CD14-positive monocyte (primary cell): Measurements from ENCODE around the gene VEPH1. TPM values are rescaled to one million over a fixed set of nuclear protein-coding genes. Genes with fewer than 3 reads are reported as not detected.

ENCODE experiments used
- DNase-seq, 3 donors: peaks; one replicate each; pipeline ENCODE4 v3.0.0-alpha.2; 2011 to 2022
- H2AFZ ChIP-seq: 2 replicates; pipeline ENCODE4 v1.6.0; 2012; ENCODE audit warnings: mild to moderate bottlenecking, low read depth, low read length, inconsistent platforms; ENCODE audit not compliant: insufficient read depth, poor library complexity, severe bottlenecking
- H3K27ac ChIP-seq, 2 donors: 1 replicate in 1 of 2; 2 replicates in 1 of 2; pipeline ENCODE4 v1.5.1; 2012 to 2013; ENCODE audit warnings: low read length in 2 of 2, control low read depth in 1 of 2, inconsistent platforms in 1 of 2, low read depth in 1 of 2, mild to moderate bottlenecking in 1 of 2
- H3K27me3 ChIP-seq, 2 donors: one replicate each; pipeline versions ENCODE4 v1.6.0 to v1.6.1; 2011 to 2013; ENCODE audit warnings: low read length in 2 of 2; ENCODE audit not compliant: control insufficient read depth in 2 of 2, insufficient read depth in 2 of 2
- H3K36me3 ChIP-seq, 2 donors: replicated peaks in 1 of 2; 1 replicate in 1 of 2; 2 replicates in 1 of 2; pipeline versions ENCODE4 v1.5.1 to v1.6.1; 2012 to 2013; ENCODE audit warnings: low read length in 2 of 2, control low read depth in 1 of 2, inconsistent platforms in 1 of 2, mild to moderate bottlenecking in 1 of 2; ENCODE audit not compliant: insufficient read depth in 2 of 2, control insufficient read depth in 1 of 2
- H3K4me1 ChIP-seq, 2 donors: 1 replicate in 1 of 2; 2 replicates in 1 of 2; pipeline versions ENCODE4 v1.5.1 to v1.6.1; 2012 to 2013; ENCODE audit warnings: low read length in 2 of 2, control low read depth in 1 of 2, inconsistent platforms in 1 of 2, mild to moderate bottlenecking in 1 of 2, moderate library complexity in 1 of 2; ENCODE audit not compliant: insufficient read depth in 2 of 2, control insufficient read depth in 1 of 2
- H3K4me2 ChIP-seq: replicated peaks from 2 replicates; pipeline ENCODE3; 2012; ENCODE audit warnings: low read length, moderate library complexity, mild to moderate bottlenecking; ENCODE audit not compliant: poor library complexity, severe bottlenecking; ENCODE audit errors: extremely low read depth
- H3K4me3 ChIP-seq, 3 experiments: fragments of 200-600 bp in 1 of 3; sonication (generic) in 1 of 3; replicated peaks in 1 of 3; 1 replicate in 2 of 3; 2 replicates in 1 of 3; pipeline ENCODE4 v1.5.1; 2011 to 2013; ENCODE audit warnings: low read length in 3 of 3, mild to moderate bottlenecking in 3 of 3, control low read depth in 2 of 3, low read depth in 2 of 3, inconsistent platforms in 1 of 3, moderate library complexity in 1 of 3
- H3K79me2 ChIP-seq: 2 replicates; pipeline ENCODE4 v1.6.0; 2012; ENCODE audit warnings: mild to moderate bottlenecking, control low read depth, inconsistent platforms, low read length, moderate library complexity; ENCODE audit not compliant: insufficient read depth
- H3K9ac ChIP-seq: 2 replicates; pipeline ENCODE4 v1.6.0; 2017; ENCODE audit warnings: low read length, mild to moderate bottlenecking; ENCODE audit not compliant: insufficient read depth, poor library complexity, severe bottlenecking
- H3K9me3 ChIP-seq, 2 donors: replicated peaks in 1 of 2; 1 replicate in 1 of 2; 2 replicates in 1 of 2; pipeline versions ENCODE4 v1.5.1 to v1.6.1; 2012 to 2013; ENCODE audit warnings: low read length in 2 of 2, control low read depth in 1 of 2; ENCODE audit not compliant: control insufficient read depth in 1 of 2, insufficient read depth in 1 of 2
- H4K20me1 ChIP-seq: 2 replicates; pipeline ENCODE4 v1.6.0; 2012; ENCODE audit warnings: mild to moderate bottlenecking, low read length, control low read depth, moderate library complexity; ENCODE audit not compliant: insufficient read depth
- H3K27ac Mint-ChIP-seq, 7 donors: one replicate each; pipeline ENCODE4 v1.8.0; 2020; ENCODE audit warnings: mild to moderate bottlenecking in 7 of 7, mixed read lengths in 7 of 7, moderate library complexity in 6 of 7, inconsistent platforms in 2 of 7
- H3K27me3 Mint-ChIP-seq, 3 donors: one replicate each; pipeline ENCODE4 v1.8.0; 2021 to 2022; ENCODE audit warnings: low read depth in 3 of 3, mild to moderate bottlenecking in 3 of 3, mixed read lengths in 3 of 3, moderate library complexity in 3 of 3, inconsistent platforms in 1 of 3
- H3K36me3 Mint-ChIP-seq, 2 donors: one replicate each; pipeline ENCODE4 v1.8.0; 2020; ENCODE audit warnings: mixed read lengths in 2 of 2, inconsistent platforms in 1 of 2, mild to moderate bottlenecking in 1 of 2
- H3K4me1 Mint-ChIP-seq: one replicate; pipeline ENCODE4 v1.8.0; 2020; ENCODE audit warnings: mild to moderate bottlenecking, mixed read lengths
- H3K4me3 Mint-ChIP-seq, 2 donors: one replicate each; pipeline ENCODE4 v1.8.0; 2020; ENCODE audit warnings: mild to moderate bottlenecking in 2 of 2, mixed read lengths in 2 of 2, moderate library complexity in 1 of 2
- H3K9me3 Mint-ChIP-seq, 7 donors: one replicate each; pipeline ENCODE4 v1.8.0; 2020 to 2022; ENCODE audit warnings: mixed read lengths in 7 of 7, mild to moderate bottlenecking in 6 of 7, moderate library complexity in 6 of 7, inconsistent platforms in 2 of 7
- CTCF ChIP-seq: fragments of 200-600 bp; IDR thresholded peaks from one replicate; pipeline ENCODE4 v1.8.0; 2022; ENCODE audit warnings: antibody characterized with exemption, mild to moderate bottlenecking
- WGBS: methylation state at CpG from one replicate; pipeline ENCODE4 v1.1.5; 2013; ENCODE audit warnings: missing lambda C conversion rate; ENCODE audit not compliant: insufficient coverage; 5-methylcytosine and 5-hydroxymethylcytosine counted together
- intact Hi-C, 2 donors: fragments of 100-400 bp; cut with micrococcal nuclease; formaldehyde crosslinking; loops; one replicate each; pipeline versions ENCODE4 v1.15.0 to v1.15.1; 2023
- polyA plus RNA-seq, 3 donors: library from polyadenylated mRNA; depleted of rRNA in 1 of 3; unstranded in 2 of 3; stranded (reverse) in 1 of 3; fragments of 300-500 nt in 2 of 3; fragments of >200 nt in 1 of 3; fragmentation: Illumina TruSeq in 2 of 3; gene quantifications; 1 replicate in 2 of 3; 2 replicates in 1 of 3; pipeline ENCODE4 v1.2.3, GENCODE V29; 2012 to 2021

The VEPH1 gene
- polyA plus RNA-seq, 3 donors: 0.44 TPM; not detected in 2

DNA sequence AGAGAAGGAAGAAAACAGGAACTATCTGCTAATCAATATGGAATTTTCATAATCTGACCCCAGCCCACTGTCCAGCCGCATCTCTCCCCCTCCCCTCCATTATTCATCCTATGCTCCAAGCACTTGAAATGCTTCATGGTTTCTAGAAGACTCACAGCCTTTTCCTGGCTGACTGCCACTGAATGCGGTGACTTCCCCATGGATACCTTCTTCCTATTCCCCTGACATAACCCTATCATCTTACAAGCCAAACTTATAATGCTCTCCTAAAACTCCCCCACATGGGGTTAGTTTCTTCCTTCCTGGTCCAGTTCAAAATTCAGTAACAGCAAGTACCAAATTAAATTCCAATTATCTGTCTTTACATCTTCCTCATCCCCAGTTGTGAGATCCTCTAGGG is 97.8 kb downstream of the VEPH1 start:
- no peaks in the 10 kb centered on the region for H3K9me3 ChIP-seq
- no peaks in the 10 kb centered on the region for H3K36me3 Mint-ChIP-seq
- H3K4me2 ChIP-seq: no peak overlapping the region
- peak overlapping the region in 1 of 2 donors; percentile 3 for H3K4me3 Mint-ChIP-seq
- peaks cover 2% of the 10 kb centered on the region for H3K4me1 Mint-ChIP-seq
- no peak overlapping the region for H3K27ac Mint-ChIP-seq
- WGBS: 71% methylated on average over 2 of the region's 2 CpGs
- peaks cover 0 to 3% (median 0%) of the 10 kb centered on the region in 3 donors for H3K27me3 Mint-ChIP-seq
- no peaks in the 10 kb centered on the region for H3K27me3 ChIP-seq
- DNase-seq: no peak
- H3K36me3 ChIP-seq: no peaks in the 10 kb centered on the region
- no peaks in the 10 kb centered on the region for H4K20me1 ChIP-seq
- H3K9ac ChIP-seq: no peak overlapping the region
- no peaks in the 10 kb centered on the region for H3K4me1 ChIP-seq
- peaks cover 0 to 2% (median 0%) of the 10 kb centered on the region in 7 donors for H3K9me3 Mint-ChIP-seq
- H2AFZ ChIP-seq: no peak overlapping the region
- intact Hi-C loops: no loop called here
- H3K27ac ChIP-seq: no peak overlapping the region
- H3K79me2 ChIP-seq: no peaks in the 10 kb centered on the region
- no peak for TF ChIP-seq CTCF
- H3K4me3 ChIP-seq: no peak overlapping the region

- Histone ChIP-seq H3K4me1 (no peaks in the 10 kb centered on the region), H4K20me1 (no peaks in the 10 kb centered on the region), H3K9ac (no peak overlapping the region), H3K4me3 (no peak overlapping the region), H3K79me2 (no peaks in the 10 kb centered on the region), H3K36me3 (no peaks in the 10 kb centered on the region), H3K27ac (no peak overlapping the region), H2AFZ (no peak overlapping the region), H3K9me3 (no peaks in the 10 kb centered on the region), H3K27me3 (no peaks in the 10 kb centered on the region), H3K4me2 (no peak overlapping the region)
- no peak overlapping the region for H3K4me3 Mint-ChIP-seq
- no peak overlapping the region for H3K27ac Mint-ChIP-seq
- no CpG with 5 or more reads among the region's 1 CpG for WGBS
- peaks cover 2% of the 10 kb centered on the region for H3K4me1 Mint-ChIP-seq
- peaks cover 0 to 2% (median 0%) of the 10 kb centered on the region in 7 donors for H3K9me3 Mint-ChIP-seq
- intact Hi-C loops: no loop called here
- no peak for DNase-seq
- no peaks in the 10 kb centered on the region for H3K36me3 Mint-ChIP-seq
- TF ChIP-seq CTCF: no peak
- H3K27me3 Mint-ChIP-seq: peaks cover 0 to 3% (median 0%) of the 10 kb centered on the region in 3 donors
Measured at GRCh38 chr3:157404381-157404780, 98.8 kb downstream of the VEPH1 start.
